MM.1S (cell line): ENCODE measurements around the gene RASA1.
A peak's percentile ranks its signal among the peaks of the same experiment; 100 is the strongest.

Experiments used
- CTCF ChIP-seq: fragments of 300-600 bp; sonication (generic); IDR thresholded peaks from 2 replicates; pipeline ENCODE4 v1.5.1; 2016; ENCODE audit warnings: antibody characterized with exemption, low read length, mixed read lengths
- EZH2 ChIP-seq: fragments of 300-600 bp; sonication (generic); optimal IDR thresholded peaks from 2 replicates; pipeline ENCODE3; 2017; ENCODE audit warnings: low read depth, mild to moderate bottlenecking, antibody characterized with exemption, low read length, mixed read lengths
- EZH2phosphoT487 ChIP-seq: fragments of 300-600 bp; sonication (generic); IDR thresholded peaks from 2 replicates; pipeline ENCODE4 v1.6.1; 2018; ENCODE audit warnings: antibody characterized with exemption, low read length

- peak; percentile 74 for TF ChIP-seq CTCF
- no peak for TF ChIP-seq EZH2phosphoT487
- no peak for TF ChIP-seq EZH2
Measured at GRCh38 chr5:87400305-87400899, 132.7 kb downstream of the RASA1 start.
